SKM-1 (cell line): ENCODE data around the gene KRT82.
"Not testable (repeated sequence)": the region's sequence is repeated elsewhere in the genome, so short reads cannot be mapped to it uniquely, and the experiment has no call there.

ENCODE experiments used
- DNase-seq: peaks from one replicate; lab custom pipeline; 2025; ENCODE audit not compliant: unreplicated experiment; lab: John Stamatoyannopoulos, UW

The KRT82 gene

DNA sequence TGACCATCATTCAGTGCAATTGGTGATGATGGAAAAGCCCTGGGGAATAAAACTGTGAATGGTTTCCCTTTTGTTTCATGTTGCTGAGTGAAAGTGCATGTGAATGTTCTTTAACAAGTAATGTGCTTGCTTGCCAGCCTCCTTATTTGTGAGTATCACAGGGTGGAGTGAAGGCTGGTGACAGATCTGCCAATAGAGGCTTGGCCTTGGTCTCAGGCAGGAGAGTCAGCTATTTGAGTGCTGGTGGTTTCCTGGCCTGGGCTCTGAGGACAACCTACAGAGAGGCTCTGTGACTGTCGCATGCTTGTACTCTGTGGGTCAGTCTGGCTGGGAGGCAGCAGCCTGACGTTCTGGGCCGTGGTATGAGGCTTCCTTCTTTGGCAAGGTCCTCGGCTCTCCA is 59.5 kb downstream of the KRT82 start:
- no peak for DNase-seq

DNA sequence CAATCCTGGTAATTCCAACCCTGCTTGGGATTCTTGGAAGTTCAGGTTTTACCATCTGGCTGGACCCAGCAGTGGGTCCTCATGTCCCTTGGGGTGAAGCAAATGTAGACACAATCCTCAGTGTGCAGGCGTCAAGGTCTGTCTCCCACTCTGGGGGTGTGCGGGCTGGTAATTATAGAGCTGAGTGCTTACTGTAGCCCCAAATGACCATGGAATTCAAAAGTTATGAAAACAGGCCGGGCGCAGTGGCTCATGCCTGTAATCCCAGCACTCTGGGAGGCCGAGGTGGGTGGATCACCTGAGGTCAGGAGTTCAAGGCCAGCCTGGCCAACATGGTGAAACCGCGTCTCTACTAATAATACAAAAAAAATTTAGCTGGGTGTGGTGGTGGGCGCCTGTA is 61.1 kb downstream of the KRT82 start:
- not testable (repeated sequence) for DNase-seq

DNA sequence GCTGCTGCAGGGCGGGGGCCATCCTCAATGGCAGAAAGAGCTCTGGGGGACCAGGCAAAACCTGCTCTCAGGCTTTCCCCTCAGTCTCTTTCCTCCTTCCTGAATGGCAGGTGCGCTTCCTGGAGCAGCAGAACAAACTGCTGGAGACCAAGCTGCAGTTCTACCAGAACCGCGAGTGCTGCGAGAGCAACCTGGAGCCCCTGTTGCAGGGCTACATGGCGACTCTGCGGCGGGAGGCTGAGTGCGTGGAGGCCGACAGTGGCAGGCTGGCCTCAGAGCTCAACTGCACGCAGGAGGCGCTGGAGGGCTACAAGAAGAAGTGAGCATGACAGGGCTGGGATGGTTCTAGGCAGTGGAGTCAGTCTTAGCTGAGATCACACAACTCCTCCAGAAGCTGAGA is 62.0 kb downstream of the KRT82 start:
- no peak for DNase-seq
